Measurements from ENCODE around the gene SEMA4C.

DNA sequence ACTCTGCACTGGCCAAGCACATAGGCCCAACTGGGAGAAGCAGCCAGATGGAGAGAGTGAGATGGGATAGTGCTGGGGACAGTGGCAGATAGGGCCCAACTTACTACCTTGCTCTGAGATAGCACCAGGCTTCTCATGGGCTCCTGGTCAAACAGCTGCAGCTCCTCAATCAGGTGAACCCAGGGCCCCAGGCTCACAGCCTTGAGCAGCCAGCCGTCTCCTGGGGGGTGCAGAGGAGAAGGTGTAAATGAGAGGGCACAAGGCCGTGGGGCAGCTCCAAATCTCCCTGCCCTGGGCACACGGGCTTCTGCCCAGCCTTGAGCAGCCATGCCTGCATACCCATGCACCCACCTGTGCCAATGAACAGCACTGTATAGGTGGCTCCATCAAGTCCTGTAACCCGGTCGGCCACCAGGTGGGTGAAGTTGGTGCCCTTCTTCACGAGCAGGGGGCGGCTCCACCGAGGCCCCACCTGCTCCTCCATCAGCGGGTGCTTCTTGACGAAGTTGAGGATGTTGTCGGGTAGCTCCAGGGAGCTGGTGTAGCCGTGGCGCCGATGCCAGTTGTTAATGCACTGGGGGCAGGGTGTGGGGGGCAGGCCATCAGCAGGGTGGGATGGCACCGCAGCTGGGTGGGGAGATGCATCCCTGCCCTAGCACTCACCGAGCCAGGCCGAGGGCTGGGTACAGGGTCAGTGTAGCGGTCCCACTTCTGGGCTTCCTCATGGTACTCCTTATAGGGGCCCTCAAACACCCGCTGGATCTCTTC is 6.1 kb downstream of the SEMA4C start:
- TF ChIP-seq, protein P1, sequence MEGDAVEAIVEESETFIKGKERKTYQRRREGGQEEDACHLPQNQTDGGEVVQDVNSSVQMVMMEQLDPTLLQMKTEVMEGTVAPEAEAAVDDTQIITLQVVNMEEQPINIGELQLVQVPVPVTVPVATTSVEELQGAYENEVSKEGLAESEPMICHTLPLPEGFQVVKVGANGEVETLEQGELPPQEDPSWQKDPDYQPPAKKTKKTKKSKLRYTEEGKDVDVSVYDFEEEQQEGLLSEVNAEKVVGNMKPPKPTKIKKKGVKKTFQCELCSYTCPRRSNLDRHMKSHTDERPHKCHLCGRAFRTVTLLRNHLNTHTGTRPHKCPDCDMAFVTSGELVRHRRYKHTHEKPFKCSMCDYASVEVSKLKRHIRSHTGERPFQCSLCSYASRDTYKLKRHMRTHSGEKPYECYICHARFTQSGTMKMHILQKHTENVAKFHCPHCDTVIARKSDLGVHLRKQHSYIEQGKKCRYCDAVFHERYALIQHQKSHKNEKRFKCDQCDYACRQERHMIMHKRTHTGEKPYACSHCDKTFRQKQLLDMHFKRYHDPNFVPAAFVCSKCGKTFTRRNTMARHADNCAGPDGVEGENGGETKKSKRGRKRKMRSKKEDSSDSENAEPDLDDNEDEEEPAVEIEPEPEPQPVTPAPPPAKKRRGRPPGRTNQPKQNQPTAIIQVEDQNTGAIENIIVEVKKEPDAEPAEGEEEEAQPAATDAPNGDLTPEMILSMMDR (IDR thresholded peaks at IDR 0.05): no peak
- no peak for TF ChIP-seq POLR2AphosphoS5 (IDR thresholded peaks at IDR 0.05)

All from gastroesophageal sphincter (tissue), 3 donors.